Stimulated activated memory B cell treated with anti-CD40 and anti-IgM and Interleukin-4, amounts not matched to agents 10 μg/mL and 1 μg/mL and 100 μg/mL, for 72 hours (primary cell): ENCODE data around the gene PAFAH2.

Source experiments
- ATAC-seq: fragments of 150-1000 bp; cut with Tn5 transposase; 2 replicates; pipeline ENCODE4 v1.10.0; 2021
- H3K27ac Mint-ChIP-seq: one replicate; pipeline ENCODE4 v1.8.0; 2022; ENCODE audit warnings: mild to moderate bottlenecking, mixed read lengths
- H3K27me3 Mint-ChIP-seq: one replicate; pipeline ENCODE4 v1.8.0; 2022; ENCODE audit warnings: mixed read lengths
- H3K36me3 Mint-ChIP-seq: one replicate; pipeline ENCODE4 v1.8.0; 2022; ENCODE audit warnings: mixed read lengths
- H3K4me1 Mint-ChIP-seq: one replicate; pipeline ENCODE4 v1.8.0; 2022; ENCODE audit warnings: mixed read lengths
- H3K4me3 Mint-ChIP-seq: one replicate; pipeline ENCODE4 v1.8.0; 2022; ENCODE audit warnings: mild to moderate bottlenecking, moderate library complexity, mixed read lengths
- H3K9me3 Mint-ChIP-seq: one replicate; pipeline ENCODE4 v1.8.0; 2022; ENCODE audit warnings: mixed read lengths

Gene PAFAH2

GRCh38 chr1:25997828-25998761 is at the start of gene PAFAH2:
Gene PAFAH2, minus strand, starts transcription at chr1:25998063. Its CDS starts 7,247 bp downstream, at chr1:25990816.
- H3K36me3 Mint-ChIP-seq = peaks cover 11% of the 10 kb centered on the region
- H3K9me3 Mint-ChIP-seq = no peaks in the 10 kb centered on the region
- peak within 1 kb of the TSS; percentile 97 for H3K4me3 Mint-ChIP-seq
- peak within 1 kb of the TSS; percentile 97 for H3K27ac Mint-ChIP-seq
- peak; percentile 100 for ATAC-seq
- peaks cover 33% of the 10 kb centered on the region for H3K4me1 Mint-ChIP-seq
- H3K27me3 Mint-ChIP-seq = no peaks in the 10 kb centered on the region

- no peak overlapping the region for H3K4me3 Mint-ChIP-seq
- H3K27me3 Mint-ChIP-seq = peaks cover 76% of the 10 kb centered on the region
These were observed 49.5 kb upstream of the PAFAH2 start for GRCh38 chr1:26047278-26047874.

GRCh38 chr1:26046246-26047095 is 48.6 kb upstream of the PAFAH2 start:
- Mint-ChIP-seq H3K4me3 (peak overlapping the region; percentile 31), H3K4me1 (peaks cover 4% of the 10 kb centered on the region), H3K27me3 (peaks cover 76% of the 10 kb centered on the region), H3K27ac (no peak overlapping the region), H3K36me3 (no peaks in the 10 kb centered on the region), H3K9me3 (no peaks in the 10 kb centered on the region)
- no peak for ATAC-seq

More at GRCh38 chr1:26047278-26047874, 49.5 kb upstream of the PAFAH2 start:
- no peaks in the 10 kb centered on the region for H3K9me3 Mint-ChIP-seq
- peaks cover 4% of the 10 kb centered on the region for H3K4me1 Mint-ChIP-seq
- H3K27ac Mint-ChIP-seq = no peak overlapping the region
- ATAC-seq = no peak
- no peaks in the 10 kb centered on the region for H3K36me3 Mint-ChIP-seq

- no peak within 1 kb of the TSS for H3K27ac Mint-ChIP-seq
- peaks cover 4% of the 10 kb centered on the region for H3K4me1 Mint-ChIP-seq
- no peaks in the 10 kb centered on the region for H3K36me3 Mint-ChIP-seq
- H3K9me3 Mint-ChIP-seq = no peaks in the 10 kb centered on the region
- peaks cover 70% of the 10 kb centered on the region for H3K27me3 Mint-ChIP-seq
- no peak for ATAC-seq
- H3K4me3 Mint-ChIP-seq = peak within 1 kb of the TSS; percentile 31
These were observed 47.9 kb upstream of the PAFAH2 start, which contains the start of gene SLC30A2 for GRCh38 chr1:26045722-26046245. Gene SLC30A2, minus strand, starts transcription at chr1:26046118. Its CDS starts 222 bp downstream, at chr1:26045896.

- Mint-ChIP-seq H3K4me1 (peaks cover 4% of the 10 kb centered on the region), H3K36me3 (no peaks in the 10 kb centered on the region), H3K9me3 (no peaks in the 10 kb centered on the region), H3K4me3 (no peak overlapping the region), H3K27me3 (peaks cover 64% of the 10 kb centered on the region), H3K27ac (no peak overlapping the region)
- ATAC-seq = no peak
These were observed 47.3 kb upstream of the PAFAH2 start for GRCh38 chr1:26044971-26045721.

GRCh38 chr1:26044414-26044813 is 46.6 kb upstream of the PAFAH2 start:
- Mint-ChIP-seq H3K36me3 (no peaks in the 10 kb centered on the region), H3K4me3 (no peak overlapping the region), H3K9me3 (no peaks in the 10 kb centered on the region), H3K27me3 (peaks cover 56% of the 10 kb centered on the region), H3K27ac (no peak overlapping the region), H3K4me1 (peaks cover 4% of the 10 kb centered on the region)
- ATAC-seq = no peak

- no peaks in the 10 kb centered on the region for H3K9me3 Mint-ChIP-seq
- no peak overlapping the region for H3K4me3 Mint-ChIP-seq
- ATAC-seq = no peak
- H3K4me1 Mint-ChIP-seq = peaks cover 4% of the 10 kb centered on the region
- no peaks in the 10 kb centered on the region for H3K36me3 Mint-ChIP-seq
- H3K27ac Mint-ChIP-seq = no peak overlapping the region
- peaks cover 50% of the 10 kb centered on the region for H3K27me3 Mint-ChIP-seq
These were observed 45.9 kb upstream of the PAFAH2 start for GRCh38 chr1:26043765-26044164.

- Mint-ChIP-seq H3K4me3 (no peak overlapping the region), H3K36me3 (no peaks in the 10 kb centered on the region), H3K27ac (no peak overlapping the region), H3K9me3 (no peaks in the 10 kb centered on the region), H3K27me3 (peaks cover 38% of the 10 kb centered on the region), H3K4me1 (peaks cover 4% of the 10 kb centered on the region)
- ATAC-seq = no peak
These were observed 44.1 kb upstream of the PAFAH2 start for GRCh38 chr1:26041978-26042377.

GRCh38 chr1:26041401-26041800 is 43.5 kb upstream of the PAFAH2 start:
- Mint-ChIP-seq H3K36me3 (no peaks in the 10 kb centered on the region), H3K27me3 (peaks cover 37% of the 10 kb centered on the region), H3K9me3 (no peaks in the 10 kb centered on the region), H3K4me1 (peaks cover 8% of the 10 kb centered on the region), H3K4me3 (no peak overlapping the region), H3K27ac (no peak overlapping the region)
- no peak for ATAC-seq

- peaks cover 31% of the 10 kb centered on the region for H3K27me3 Mint-ChIP-seq
- peaks cover 25% of the 10 kb centered on the region for H3K4me1 Mint-ChIP-seq
- no peaks in the 10 kb centered on the region for H3K9me3 Mint-ChIP-seq
- no peak for ATAC-seq
- no peaks in the 10 kb centered on the region for H3K36me3 Mint-ChIP-seq
- H3K27ac Mint-ChIP-seq = no peak overlapping the region
- no peak overlapping the region for H3K4me3 Mint-ChIP-seq
These were observed 41.0 kb upstream of the PAFAH2 start for GRCh38 chr1:26038904-26039303.

- Mint-ChIP-seq H3K27ac (no peak overlapping the region), H3K4me3 (no peak overlapping the region), H3K27me3 (peaks cover 31% of the 10 kb centered on the region), H3K36me3 (no peaks in the 10 kb centered on the region), H3K9me3 (no peaks in the 10 kb centered on the region), H3K4me1 (peaks cover 25% of the 10 kb centered on the region)
- ATAC-seq = no peak
These were observed 40.6 kb upstream of the PAFAH2 start for GRCh38 chr1:26038477-26038876.

- Mint-ChIP-seq H3K4me1 (peaks cover 25% of the 10 kb centered on the region), H3K4me3 (no peak overlapping the region), H3K27ac (no peak overlapping the region), H3K36me3 (no peaks in the 10 kb centered on the region), H3K9me3 (no peaks in the 10 kb centered on the region), H3K27me3 (peaks cover 27% of the 10 kb centered on the region)
- no peak for ATAC-seq
These were observed 40.0 kb upstream of the PAFAH2 start for GRCh38 chr1:26037904-26038303.

GRCh38 chr1:26036756-26037281 is 39.0 kb upstream of the PAFAH2 start:
- Mint-ChIP-seq H3K4me1 (peaks cover 25% of the 10 kb centered on the region), H3K4me3 (no peak overlapping the region), H3K9me3 (no peaks in the 10 kb centered on the region), H3K27me3 (peaks cover 27% of the 10 kb centered on the region), H3K36me3 (no peaks in the 10 kb centered on the region), H3K27ac (peak overlapping the region; percentile 71)
- ATAC-seq = no peak
